Breast epithelium (tissue), 3 donors: ENCODE measurements around the gene SYT7.

Source experiments
- POLR2A ChIP-seq: fragments of 450-650 bp; IDR thresholded peaks from one replicate; pipeline ENCODE4 v1.6.1; 2016; ENCODE audit warnings: antibody characterized with exemption, mild to moderate bottlenecking, moderate library complexity
- POLR2AphosphoS5 ChIP-seq, 3 donors: sonication (generic); formaldehyde crosslinking; IDR thresholded peaks; one replicate each; pipeline ENCODE4 v1.6.1; 2017; ENCODE audit warnings: antibody characterized with exemption in 3 of 3
- TF ChIP-seq, protein P1 (sequence below), 3 donors: fragments of 450-650 bp; IDR thresholded peaks; one replicate each; pipeline ENCODE4 v1.5.1; 2016 to 2017; ENCODE audit warnings: antibody characterized with exemption in 3 of 3, mild to moderate bottlenecking in 3 of 3, moderate library complexity in 3 of 3

DNA sequence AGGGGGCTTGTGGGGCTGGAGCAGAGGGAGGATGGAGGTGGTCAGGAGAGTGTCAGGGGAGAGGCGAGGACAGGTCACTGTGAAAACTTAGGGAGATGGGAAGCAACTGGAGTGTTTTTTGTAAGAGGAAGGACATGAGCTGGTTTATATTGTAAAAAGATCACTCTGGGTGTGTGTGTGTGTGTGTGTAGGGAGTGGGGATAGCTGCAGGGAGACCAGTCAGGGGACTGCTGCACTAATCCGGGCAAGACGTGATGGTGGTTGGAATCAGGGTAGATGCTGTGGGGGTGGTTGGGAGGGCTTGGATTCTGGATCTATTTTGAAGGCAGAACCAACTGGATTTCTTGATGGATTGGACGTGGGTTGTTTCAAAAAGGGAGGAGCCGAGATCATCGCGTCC, 11.3 kb upstream of the SYT7 start:
- TF ChIP-seq, protein P1, sequence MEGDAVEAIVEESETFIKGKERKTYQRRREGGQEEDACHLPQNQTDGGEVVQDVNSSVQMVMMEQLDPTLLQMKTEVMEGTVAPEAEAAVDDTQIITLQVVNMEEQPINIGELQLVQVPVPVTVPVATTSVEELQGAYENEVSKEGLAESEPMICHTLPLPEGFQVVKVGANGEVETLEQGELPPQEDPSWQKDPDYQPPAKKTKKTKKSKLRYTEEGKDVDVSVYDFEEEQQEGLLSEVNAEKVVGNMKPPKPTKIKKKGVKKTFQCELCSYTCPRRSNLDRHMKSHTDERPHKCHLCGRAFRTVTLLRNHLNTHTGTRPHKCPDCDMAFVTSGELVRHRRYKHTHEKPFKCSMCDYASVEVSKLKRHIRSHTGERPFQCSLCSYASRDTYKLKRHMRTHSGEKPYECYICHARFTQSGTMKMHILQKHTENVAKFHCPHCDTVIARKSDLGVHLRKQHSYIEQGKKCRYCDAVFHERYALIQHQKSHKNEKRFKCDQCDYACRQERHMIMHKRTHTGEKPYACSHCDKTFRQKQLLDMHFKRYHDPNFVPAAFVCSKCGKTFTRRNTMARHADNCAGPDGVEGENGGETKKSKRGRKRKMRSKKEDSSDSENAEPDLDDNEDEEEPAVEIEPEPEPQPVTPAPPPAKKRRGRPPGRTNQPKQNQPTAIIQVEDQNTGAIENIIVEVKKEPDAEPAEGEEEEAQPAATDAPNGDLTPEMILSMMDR (IDR thresholded peaks at IDR 0.05) = no peak
- TF ChIP-seq POLR2AphosphoS5 (IDR thresholded peaks at IDR 0.05) = no peak
- TF ChIP-seq POLR2A = no peak
